Gastrocnemius medialis (tissue), 4 donors: ENCODE data around the gene LRRC66.

Experiments used
- POLR2A ChIP-seq, 2 donors: fragments of 450-650 bp; IDR thresholded peaks; one replicate each; pipeline ENCODE4 v1.6.1; 2017; ENCODE audit warnings: antibody characterized with exemption in 2 of 2, mild to moderate bottlenecking in 2 of 2, moderate library complexity in 2 of 2
- TF ChIP-seq, protein P1 (sequence below), 5 experiments: fragments of 450-650 bp in 3 of 5; fragments of 200-600 bp in 2 of 5; sonication (generic) in 2 of 5; IDR thresholded peaks in 4 of 5; conservative IDR thresholded peaks in 1 of 5; 1 replicate in 4 of 5; 2 replicates in 1 of 5; pipeline ENCODE4 v1.5.1; 2016 to 2019; ENCODE audit warnings: antibody characterized with exemption in 5 of 5, mild to moderate bottlenecking in 3 of 5, moderate library complexity in 3 of 5

DNA sequence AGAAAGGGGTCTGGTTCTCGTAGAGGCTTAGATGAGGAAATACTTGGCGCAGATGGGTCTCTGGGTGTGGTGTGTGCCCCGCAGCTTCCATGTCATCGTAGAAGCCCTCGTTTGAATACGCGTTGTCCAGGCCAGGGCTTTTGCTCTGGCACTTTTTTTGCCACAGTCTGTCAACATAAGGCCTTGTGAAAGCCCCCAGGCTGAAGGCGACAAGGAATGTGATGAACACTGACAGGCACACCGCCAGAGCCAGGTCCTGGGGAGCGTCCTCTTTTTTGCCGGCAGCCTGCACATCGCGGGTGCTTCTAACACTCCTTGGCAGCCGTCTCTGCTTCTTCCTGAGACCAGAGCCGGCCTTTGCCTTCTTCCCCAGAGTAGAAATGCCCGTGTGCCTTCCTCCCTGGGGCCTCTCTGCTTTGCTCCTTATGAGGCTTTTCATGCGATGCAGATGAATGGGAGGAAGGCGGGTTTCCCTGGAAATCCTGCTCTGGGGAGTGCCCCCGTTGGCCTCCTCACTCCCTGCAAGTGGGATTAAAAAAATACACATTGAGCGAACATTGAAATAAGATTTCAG is 24.4 kb downstream of the LRRC66 start:
- TF ChIP-seq, protein P1, sequence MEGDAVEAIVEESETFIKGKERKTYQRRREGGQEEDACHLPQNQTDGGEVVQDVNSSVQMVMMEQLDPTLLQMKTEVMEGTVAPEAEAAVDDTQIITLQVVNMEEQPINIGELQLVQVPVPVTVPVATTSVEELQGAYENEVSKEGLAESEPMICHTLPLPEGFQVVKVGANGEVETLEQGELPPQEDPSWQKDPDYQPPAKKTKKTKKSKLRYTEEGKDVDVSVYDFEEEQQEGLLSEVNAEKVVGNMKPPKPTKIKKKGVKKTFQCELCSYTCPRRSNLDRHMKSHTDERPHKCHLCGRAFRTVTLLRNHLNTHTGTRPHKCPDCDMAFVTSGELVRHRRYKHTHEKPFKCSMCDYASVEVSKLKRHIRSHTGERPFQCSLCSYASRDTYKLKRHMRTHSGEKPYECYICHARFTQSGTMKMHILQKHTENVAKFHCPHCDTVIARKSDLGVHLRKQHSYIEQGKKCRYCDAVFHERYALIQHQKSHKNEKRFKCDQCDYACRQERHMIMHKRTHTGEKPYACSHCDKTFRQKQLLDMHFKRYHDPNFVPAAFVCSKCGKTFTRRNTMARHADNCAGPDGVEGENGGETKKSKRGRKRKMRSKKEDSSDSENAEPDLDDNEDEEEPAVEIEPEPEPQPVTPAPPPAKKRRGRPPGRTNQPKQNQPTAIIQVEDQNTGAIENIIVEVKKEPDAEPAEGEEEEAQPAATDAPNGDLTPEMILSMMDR (IDR thresholded peaks at IDR 0.05 in 4 of 5, conservative IDR thresholded peaks at IDR 0.05 in 1 of 5) = no peak
- no peak for TF ChIP-seq POLR2A (IDR thresholded peaks at IDR 0.05)
